HFFc6 (cell line): ENCODE data around the gene PSME2. TPM values are rescaled to one million over a fixed set of nuclear protein-coding genes. Genes with fewer than 3 reads are reported as not detected.

Experiments used
- DNase-seq: peaks from one replicate; pipeline ENCODE4 v3.0.0-alpha.2; 2018
- H3K27ac Mint-ChIP-seq: 2 replicates; pipeline ENCODE4 v1.8.0; 2020; ENCODE audit warnings: mild to moderate bottlenecking, mixed read lengths
- H3K27me3 Mint-ChIP-seq: 2 replicates; pipeline ENCODE4 v1.8.0; 2021; ENCODE audit warnings: mild to moderate bottlenecking, moderate library complexity, mixed read lengths; ENCODE audit not compliant: insufficient read depth
- H3K36me3 Mint-ChIP-seq: 2 replicates; pipeline ENCODE4 v1.8.0; 2021; ENCODE audit warnings: low read depth, mixed read lengths
- H3K4me1 Mint-ChIP-seq: 2 replicates; pipeline ENCODE4 v1.8.0; 2020; ENCODE audit warnings: low read depth, mixed read lengths
- H3K4me3 Mint-ChIP-seq: 2 replicates; pipeline ENCODE4 v1.8.0; 2020; ENCODE audit warnings: mild to moderate bottlenecking, moderate library complexity, mixed read lengths
- H3K9me3 Mint-ChIP-seq: 2 replicates; pipeline ENCODE4 v1.8.0; 2020; ENCODE audit warnings: mild to moderate bottlenecking, mixed read lengths
- total RNA-seq, 6 experiments: library from RNA; stranded (reverse); fragmentation: NEBNext Ultra II Directional; extraction: Animal tissue kit (Norgen Biotek cat#: 25700); gene quantifications; 2 replicates in 1 of 6; 3 replicates in 5 of 6; pipeline ENCODE4 v1.2.3, GENCODE V29; 2021
- TF ChIP-seq, protein P1 (sequence below): fragments of 200-600 bp; sonication (generic); IDR thresholded peaks from 2 replicates; pipeline ENCODE4 v1.5.0; 2021; ENCODE audit warnings: antibody characterized with exemption, mild to moderate bottlenecking

PSME2 gene
- total RNA-seq, 6 experiments from 2014 or later, result 108 to 143 (median 136) TPM

DNA sequence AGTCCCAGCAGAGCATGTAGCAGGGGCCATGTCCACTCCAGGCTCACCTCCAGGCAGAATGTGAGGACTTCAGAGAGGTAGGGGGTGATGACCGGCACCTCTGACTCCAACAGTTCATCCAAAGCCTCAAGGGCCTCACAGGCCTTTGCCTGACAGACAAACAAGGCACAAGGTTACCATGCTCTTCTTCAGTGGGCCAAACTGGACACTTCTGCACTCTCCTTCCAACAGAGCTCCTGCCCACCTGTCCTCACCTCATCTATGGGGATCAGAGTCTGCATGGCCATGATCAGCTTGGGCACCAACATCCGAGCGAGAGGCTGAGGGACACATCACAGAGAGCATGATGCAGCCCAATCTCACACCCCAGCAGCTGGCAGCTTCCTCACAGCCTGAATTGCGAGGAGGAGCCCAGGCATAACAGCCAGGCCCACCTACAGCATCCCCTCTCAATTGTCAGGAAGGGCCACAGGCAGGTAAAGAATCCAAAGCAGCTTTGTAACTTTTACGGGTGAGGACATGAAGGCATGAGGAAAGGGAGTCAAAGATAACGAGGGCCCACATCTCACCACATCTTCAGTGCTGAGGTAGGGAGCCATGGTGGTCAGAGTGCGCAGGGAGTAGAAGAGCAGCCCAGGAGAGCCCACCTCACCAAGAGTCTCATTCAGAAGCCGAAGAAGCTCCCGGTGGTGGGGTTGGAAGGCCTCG is 40.6 kb upstream of the PSME2 start:
- no peak for DNase-seq
- Mint-ChIP-seq H3K27ac (peak overlapping the region; percentile 3; the same call in 1 of the 2 replicates), H3K27me3 (peaks cover 7% of the 10 kb centered on the region), H3K9me3 (no peaks in the 10 kb centered on the region), H3K4me1 (peaks cover 30% of the 10 kb centered on the region), H3K4me3 (peak overlapping the region; percentile 90), H3K36me3 (peaks cover 20% of the 10 kb centered on the region; the same call in 1 of the 2 replicates)
- TF ChIP-seq, protein P1, sequence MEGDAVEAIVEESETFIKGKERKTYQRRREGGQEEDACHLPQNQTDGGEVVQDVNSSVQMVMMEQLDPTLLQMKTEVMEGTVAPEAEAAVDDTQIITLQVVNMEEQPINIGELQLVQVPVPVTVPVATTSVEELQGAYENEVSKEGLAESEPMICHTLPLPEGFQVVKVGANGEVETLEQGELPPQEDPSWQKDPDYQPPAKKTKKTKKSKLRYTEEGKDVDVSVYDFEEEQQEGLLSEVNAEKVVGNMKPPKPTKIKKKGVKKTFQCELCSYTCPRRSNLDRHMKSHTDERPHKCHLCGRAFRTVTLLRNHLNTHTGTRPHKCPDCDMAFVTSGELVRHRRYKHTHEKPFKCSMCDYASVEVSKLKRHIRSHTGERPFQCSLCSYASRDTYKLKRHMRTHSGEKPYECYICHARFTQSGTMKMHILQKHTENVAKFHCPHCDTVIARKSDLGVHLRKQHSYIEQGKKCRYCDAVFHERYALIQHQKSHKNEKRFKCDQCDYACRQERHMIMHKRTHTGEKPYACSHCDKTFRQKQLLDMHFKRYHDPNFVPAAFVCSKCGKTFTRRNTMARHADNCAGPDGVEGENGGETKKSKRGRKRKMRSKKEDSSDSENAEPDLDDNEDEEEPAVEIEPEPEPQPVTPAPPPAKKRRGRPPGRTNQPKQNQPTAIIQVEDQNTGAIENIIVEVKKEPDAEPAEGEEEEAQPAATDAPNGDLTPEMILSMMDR, result no peak

DNA sequence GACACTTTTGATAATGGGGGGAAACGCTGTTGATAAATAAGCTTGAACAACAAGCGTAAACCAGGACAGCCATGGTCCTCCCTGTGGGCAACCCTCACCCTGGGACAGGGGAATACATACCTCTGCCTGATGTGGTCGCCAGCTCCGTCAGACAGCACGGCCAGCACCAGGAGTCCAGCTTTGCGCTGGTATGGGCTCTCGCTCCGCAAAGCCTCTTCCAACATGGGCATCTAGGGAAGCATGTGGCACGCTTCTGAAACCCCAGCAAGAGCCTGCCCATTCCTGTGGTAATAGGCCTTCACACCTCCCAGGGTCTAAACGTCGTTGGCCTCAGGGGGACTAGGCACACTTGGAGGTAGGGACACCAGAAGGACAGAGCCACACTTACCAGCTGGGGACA is 39.3 kb upstream of the PSME2 start:
- Mint-ChIP-seq H3K27me3 (peaks cover 7% of the 10 kb centered on the region; the same call in 1 of the 2 replicates), H3K27ac (no peak overlapping the region), H3K9me3 (no peaks in the 10 kb centered on the region), H3K4me3 (no peak overlapping the region), H3K36me3 (peaks cover 16% of the 10 kb centered on the region; the same call in 1 of the 2 replicates), H3K4me1 (peaks cover 33% of the 10 kb centered on the region)
- TF ChIP-seq, protein P1, result no peak
- DNase-seq, result no peak

DNA sequence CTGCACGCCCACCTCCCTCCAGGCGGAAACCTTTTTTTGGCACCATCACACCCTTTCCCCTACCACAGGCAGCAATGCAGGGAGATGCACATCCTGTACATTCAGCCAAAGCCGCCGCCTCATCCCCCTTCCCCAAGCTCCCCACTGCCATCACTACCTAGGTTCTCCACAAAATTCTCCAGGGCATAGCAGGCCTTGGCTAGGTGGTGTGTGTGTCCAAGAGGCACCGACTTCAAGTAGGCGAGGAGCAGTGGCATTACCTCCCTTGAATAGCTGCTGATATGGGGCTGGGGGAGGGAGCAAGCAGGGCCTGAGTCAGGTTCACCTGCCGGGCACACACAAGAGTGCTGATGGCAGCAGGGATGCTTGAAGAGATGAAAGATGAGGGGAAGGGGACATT is 38.6 kb upstream of the PSME2 start:
- no peak overlapping the region for H3K4me3 Mint-ChIP-seq
- peaks cover 7% of the 10 kb centered on the region; the same call in 1 of the 2 replicates for H3K27me3 Mint-ChIP-seq
- no peaks in the 10 kb centered on the region for H3K9me3 Mint-ChIP-seq
- H3K4me1 Mint-ChIP-seq, result peaks cover 35% of the 10 kb centered on the region
- H3K36me3 Mint-ChIP-seq, result peaks cover 13% of the 10 kb centered on the region
- TF ChIP-seq, protein P1, result no peak
- DNase-seq, result no peak
- H3K27ac Mint-ChIP-seq, result no peak overlapping the region

DNA sequence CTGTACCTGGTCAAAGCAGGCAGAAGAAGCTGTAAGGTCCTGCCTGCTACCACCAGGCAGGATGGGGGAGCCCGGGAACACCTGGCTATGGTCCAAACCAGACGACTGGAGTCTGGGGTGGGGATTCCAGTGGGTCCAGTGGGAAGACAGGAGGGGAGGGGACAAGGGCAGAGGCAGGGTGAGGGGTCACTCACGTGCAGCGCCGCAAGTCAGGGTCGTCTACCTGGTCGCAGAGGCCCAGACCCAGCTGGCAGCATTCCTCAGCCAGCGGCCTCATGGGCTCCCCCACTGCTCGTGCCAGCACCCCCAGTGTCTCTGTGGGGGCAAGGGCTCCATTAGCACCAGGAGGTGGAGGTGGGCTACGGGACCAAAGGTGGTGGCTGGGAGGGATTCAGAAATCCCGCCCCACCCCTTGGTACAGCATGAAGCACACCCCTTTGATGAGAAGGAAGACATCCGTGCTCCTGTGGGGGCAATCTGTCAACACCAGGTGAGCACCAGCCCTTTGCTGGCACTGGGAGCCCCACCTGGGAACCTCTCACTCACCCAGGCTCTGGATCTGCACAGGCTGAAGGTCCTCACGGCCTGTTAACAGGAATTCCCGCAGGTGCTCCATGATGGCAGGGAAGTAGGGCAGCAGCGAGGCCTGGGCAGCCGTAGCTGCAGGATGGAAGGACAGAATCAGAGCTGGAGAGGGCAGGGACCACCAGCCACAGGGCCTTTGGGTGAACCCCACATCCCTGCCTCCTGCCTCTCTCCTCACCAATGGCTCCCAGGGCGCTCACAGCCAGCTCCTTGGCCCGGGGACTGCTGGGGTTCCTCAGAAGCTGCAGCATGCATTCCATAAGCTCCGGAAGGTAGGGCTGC is 37.9 kb upstream of the PSME2 start:
- Mint-ChIP-seq H3K27ac (no peak overlapping the region), H3K27me3 (peaks cover 7% of the 10 kb centered on the region), H3K9me3 (no peaks in the 10 kb centered on the region), H3K36me3 (peaks cover 16% of the 10 kb centered on the region), H3K4me3 (no peak overlapping the region), H3K4me1 (peaks cover 35% of the 10 kb centered on the region)
- no peak for DNase-seq
- TF ChIP-seq, protein P1, result no peak

DNA sequence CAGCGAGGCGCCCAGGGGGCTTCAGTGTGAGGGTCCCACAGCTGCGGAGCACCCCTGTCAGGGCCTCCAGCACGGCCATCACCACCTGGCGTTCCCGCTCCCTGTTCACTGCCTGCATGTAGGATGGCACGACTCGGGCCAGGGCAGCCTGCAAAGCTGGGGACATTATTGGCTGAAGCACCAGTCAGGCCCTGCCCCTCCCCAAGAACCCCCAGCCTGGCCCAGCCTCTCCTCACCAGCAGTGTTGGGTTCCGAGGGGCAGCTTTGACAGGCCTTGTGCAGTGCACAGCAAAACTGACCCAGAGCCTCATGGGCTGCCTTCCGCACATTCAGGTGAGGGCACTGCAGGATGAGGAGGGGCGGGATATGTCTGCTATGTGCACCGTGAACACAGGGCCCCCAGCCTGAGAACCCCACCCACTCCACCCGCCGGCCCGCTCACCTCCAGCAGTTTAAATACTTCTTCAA is 36.6 kb upstream of the PSME2 start:
- TF ChIP-seq, protein P1, result no peak
- Mint-ChIP-seq H3K9me3 (no peaks in the 10 kb centered on the region), H3K4me1 (peaks cover 28% of the 10 kb centered on the region), H3K36me3 (peaks cover 23% of the 10 kb centered on the region), H3K27ac (no peak overlapping the region), H3K4me3 (no peak overlapping the region), H3K27me3 (peaks cover 9% of the 10 kb centered on the region)
- DNase-seq, result no peak
